Measurements from ENCODE around the gene MTUS2.

DNA sequence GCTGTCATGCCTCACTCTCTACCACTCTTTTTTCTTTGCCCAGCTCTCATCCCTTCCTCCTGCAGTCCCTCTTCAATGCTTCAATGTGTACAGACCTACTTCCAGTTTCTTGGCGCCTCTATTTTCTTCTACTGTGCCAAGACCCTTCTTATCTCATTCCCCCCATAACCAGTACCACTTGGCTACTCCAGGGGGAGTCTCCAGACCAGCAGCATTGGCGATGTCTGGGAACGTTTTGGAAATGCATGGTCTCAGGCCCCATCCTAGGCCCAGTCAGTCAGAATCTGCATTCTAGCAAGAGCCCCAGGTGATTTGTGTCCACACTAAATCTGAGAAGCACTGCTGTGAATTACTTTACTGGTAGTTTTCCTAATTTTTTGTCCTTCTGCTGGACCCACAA is 577.1 kb downstream of the MTUS2 start:
- TF ChIP-seq, protein P1, sequence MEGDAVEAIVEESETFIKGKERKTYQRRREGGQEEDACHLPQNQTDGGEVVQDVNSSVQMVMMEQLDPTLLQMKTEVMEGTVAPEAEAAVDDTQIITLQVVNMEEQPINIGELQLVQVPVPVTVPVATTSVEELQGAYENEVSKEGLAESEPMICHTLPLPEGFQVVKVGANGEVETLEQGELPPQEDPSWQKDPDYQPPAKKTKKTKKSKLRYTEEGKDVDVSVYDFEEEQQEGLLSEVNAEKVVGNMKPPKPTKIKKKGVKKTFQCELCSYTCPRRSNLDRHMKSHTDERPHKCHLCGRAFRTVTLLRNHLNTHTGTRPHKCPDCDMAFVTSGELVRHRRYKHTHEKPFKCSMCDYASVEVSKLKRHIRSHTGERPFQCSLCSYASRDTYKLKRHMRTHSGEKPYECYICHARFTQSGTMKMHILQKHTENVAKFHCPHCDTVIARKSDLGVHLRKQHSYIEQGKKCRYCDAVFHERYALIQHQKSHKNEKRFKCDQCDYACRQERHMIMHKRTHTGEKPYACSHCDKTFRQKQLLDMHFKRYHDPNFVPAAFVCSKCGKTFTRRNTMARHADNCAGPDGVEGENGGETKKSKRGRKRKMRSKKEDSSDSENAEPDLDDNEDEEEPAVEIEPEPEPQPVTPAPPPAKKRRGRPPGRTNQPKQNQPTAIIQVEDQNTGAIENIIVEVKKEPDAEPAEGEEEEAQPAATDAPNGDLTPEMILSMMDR (conservative IDR thresholded peaks at IDR 0.05; ENCODE audit: low read length) = 0 out of 2 replicates have a peak, but pooled peaks have one; percentile 8
- no peak for TF ChIP-seq EZH2phosphoT487 (IDR thresholded peaks at IDR 0.05; ENCODE audit: borderline replicate concordance)
